MM.1S (cell line): ENCODE data around the gene IGSF9B.

Source experiments
- DNase-seq: peaks from one replicate; pipeline ENCODE4 v3.0.0-alpha.2; 2015
- H2AFZ ChIP-seq: fragments of 300-600 bp; sonication (generic); 2 replicates; pipeline ENCODE4 v1.6.0; 2016; ENCODE audit warnings: antibody characterized with exemption, low read length
- H3F3A ChIP-seq: fragments of 300-600 bp; sonication (generic); 2 replicates; pipeline ENCODE4 v1.6.1; 2016; ENCODE audit warnings: mild to moderate bottlenecking, antibody characterized with exemption, low read length, moderate library complexity, mixed read lengths; ENCODE audit not compliant: insufficient read depth
- H3K27ac ChIP-seq: fragments of 300-600 bp; sonication (generic); 2 replicates; pipeline ENCODE4 v1.5.1; 2016; ENCODE audit warnings: mild to moderate bottlenecking, low read length
- H3K27me3 ChIP-seq: fragments of 300-600 bp; sonication (generic); replicated peaks from 2 replicates; pipeline ENCODE4 v1.6.0; 2016; ENCODE audit warnings: low read length; ENCODE audit not compliant: insufficient read depth
- H3K36me3 ChIP-seq: fragments of 300-600 bp; sonication (generic); replicated peaks from 2 replicates; pipeline ENCODE4 v1.6.1; 2016; ENCODE audit warnings: mild to moderate bottlenecking, low read length, mixed read lengths; ENCODE audit not compliant: insufficient read depth
- H3K4me1 ChIP-seq: fragments of 300-600 bp; sonication (generic); 2 replicates; pipeline ENCODE4 v1.6.1; 2016; ENCODE audit warnings: low read length, mixed read lengths
- H3K4me2 ChIP-seq: fragments of 300-600 bp; sonication (generic); 2 replicates; pipeline ENCODE4 v1.6.0; 2016; ENCODE audit warnings: low read depth, low read length
- H3K4me3 ChIP-seq: fragments of 300-600 bp; sonication (generic); 2 replicates; pipeline ENCODE4 v1.5.1; 2016; ENCODE audit warnings: low read length, mixed read lengths
- H3K79me2 ChIP-seq: fragments of 300-600 bp; sonication (generic); 2 replicates; pipeline ENCODE4 v1.6.1; 2016; ENCODE audit warnings: mixed run types, low read length, mixed read lengths
- H3K9ac ChIP-seq: fragments of 300-600 bp; sonication (generic); 2 replicates; pipeline ENCODE4 v1.6.1; 2016; ENCODE audit warnings: low read length, mixed read lengths
- H3K9me2 ChIP-seq: fragments of 300-600 bp; sonication (generic); replicated peaks from 2 replicates; pipeline ENCODE4 v1.6.1; 2016; ENCODE audit warnings: mild to moderate bottlenecking, low read length, mixed read lengths; ENCODE audit not compliant: insufficient read depth
- H3K9me3 ChIP-seq: fragments of 300-600 bp; sonication (generic); replicated peaks from 2 replicates; pipeline ENCODE4 v1.6.1; 2016; ENCODE audit warnings: mild to moderate bottlenecking, low read length, mixed read lengths; ENCODE audit not compliant: insufficient read depth
- H4K20me1 ChIP-seq: fragments of 300-600 bp; sonication (generic); 2 replicates; pipeline ENCODE4 v1.6.1; 2016; ENCODE audit warnings: mild to moderate bottlenecking, low read length, moderate library complexity, mixed read lengths; ENCODE audit not compliant: insufficient read depth
- EZH2 ChIP-seq: fragments of 300-600 bp; sonication (generic); optimal IDR thresholded peaks from 2 replicates; pipeline ENCODE3; 2017; ENCODE audit warnings: low read depth, mild to moderate bottlenecking, antibody characterized with exemption, low read length, mixed read lengths
- EZH2phosphoT487 ChIP-seq: fragments of 300-600 bp; sonication (generic); IDR thresholded peaks from 2 replicates; pipeline ENCODE4 v1.6.1; 2018; ENCODE audit warnings: antibody characterized with exemption, low read length
- TF ChIP-seq, protein P1 (sequence below): fragments of 300-600 bp; sonication (generic); IDR thresholded peaks from 2 replicates; pipeline ENCODE4 v1.5.1; 2016; ENCODE audit warnings: antibody characterized with exemption, low read length, mixed read lengths

The IGSF9B gene

GRCh38 chr11:133927690-133928627 is 28.8 kb downstream of the IGSF9B start:
- H3K4me3 ChIP-seq = peak overlapping the region; percentile 20; the same call in 1 of the 2 replicates
- H3K79me2 ChIP-seq = no peaks in the 10 kb centered on the region
- no peaks in the 10 kb centered on the region for H3K9me3 ChIP-seq
- no peaks in the 10 kb centered on the region for H4K20me1 ChIP-seq
- H2AFZ ChIP-seq = peak overlapping the region; percentile 42; the same call in 1 of the 2 replicates
- DNase-seq = peak; percentile 11
- no peaks in the 10 kb centered on the region for H3K36me3 ChIP-seq
- H3K27me3 ChIP-seq = no peaks in the 10 kb centered on the region; the same call in 1 of the 2 replicates
- H3K27ac ChIP-seq = no peak overlapping the region
- no peaks in the 10 kb centered on the region for H3K9me2 ChIP-seq
- H3K4me2 ChIP-seq = peak overlapping the region; percentile 41
- H3F3A ChIP-seq = no peaks in the 10 kb centered on the region
- no peaks in the 10 kb centered on the region for H3K4me1 ChIP-seq
- H3K9ac ChIP-seq = no peak overlapping the region
- TF ChIP-seq EZH2 (no peak), EZH2phosphoT487 (no peak)
- TF ChIP-seq, protein P1, sequence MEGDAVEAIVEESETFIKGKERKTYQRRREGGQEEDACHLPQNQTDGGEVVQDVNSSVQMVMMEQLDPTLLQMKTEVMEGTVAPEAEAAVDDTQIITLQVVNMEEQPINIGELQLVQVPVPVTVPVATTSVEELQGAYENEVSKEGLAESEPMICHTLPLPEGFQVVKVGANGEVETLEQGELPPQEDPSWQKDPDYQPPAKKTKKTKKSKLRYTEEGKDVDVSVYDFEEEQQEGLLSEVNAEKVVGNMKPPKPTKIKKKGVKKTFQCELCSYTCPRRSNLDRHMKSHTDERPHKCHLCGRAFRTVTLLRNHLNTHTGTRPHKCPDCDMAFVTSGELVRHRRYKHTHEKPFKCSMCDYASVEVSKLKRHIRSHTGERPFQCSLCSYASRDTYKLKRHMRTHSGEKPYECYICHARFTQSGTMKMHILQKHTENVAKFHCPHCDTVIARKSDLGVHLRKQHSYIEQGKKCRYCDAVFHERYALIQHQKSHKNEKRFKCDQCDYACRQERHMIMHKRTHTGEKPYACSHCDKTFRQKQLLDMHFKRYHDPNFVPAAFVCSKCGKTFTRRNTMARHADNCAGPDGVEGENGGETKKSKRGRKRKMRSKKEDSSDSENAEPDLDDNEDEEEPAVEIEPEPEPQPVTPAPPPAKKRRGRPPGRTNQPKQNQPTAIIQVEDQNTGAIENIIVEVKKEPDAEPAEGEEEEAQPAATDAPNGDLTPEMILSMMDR = peak; percentile 50

DNA sequence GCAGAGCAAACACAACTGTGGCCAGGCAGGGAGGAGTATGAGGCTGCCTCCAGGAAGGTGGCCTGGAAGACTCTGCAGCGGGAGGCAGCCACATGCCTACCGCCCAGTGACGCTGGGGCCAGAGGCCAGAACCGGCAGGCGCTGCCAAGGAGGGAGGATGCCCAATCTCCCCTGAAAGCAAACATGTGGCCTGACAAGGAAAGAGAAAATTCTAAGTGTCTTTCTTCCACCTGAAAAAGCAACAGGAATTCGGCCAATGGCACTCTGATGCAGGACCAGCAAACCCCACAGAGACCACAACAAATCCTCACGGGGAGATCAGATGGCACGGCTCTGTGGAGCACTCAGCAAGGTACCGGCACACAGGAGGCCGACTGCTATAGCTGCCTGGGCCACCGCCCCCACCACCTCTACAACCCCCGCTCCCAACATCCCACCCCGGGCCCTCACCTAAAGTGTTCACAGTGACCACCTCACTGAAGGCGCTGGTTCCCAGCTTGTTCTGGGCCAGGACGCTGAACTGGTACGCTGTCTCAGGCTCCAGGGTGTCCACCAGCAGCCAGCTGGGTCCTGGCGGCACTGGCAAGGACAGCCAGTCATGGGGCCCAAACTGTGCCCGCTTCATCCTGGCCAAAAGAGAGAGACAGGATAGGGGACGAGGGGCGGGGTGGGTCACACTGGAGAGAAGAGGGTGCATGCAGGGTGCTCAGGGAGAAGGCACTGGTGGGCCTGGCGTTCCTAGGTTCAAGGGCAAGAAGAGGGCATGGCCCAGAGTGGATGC is 30.1 kb downstream of the IGSF9B start:
- Histone ChIP-seq H3K36me3 (no peaks in the 10 kb centered on the region), H3K9me2 (no peaks in the 10 kb centered on the region), H3K4me2 (no peak overlapping the region), H3K79me2 (no peaks in the 10 kb centered on the region), H3F3A (no peaks in the 10 kb centered on the region), H3K27ac (no peak overlapping the region), H3K9me3 (no peaks in the 10 kb centered on the region), H3K27me3 (no peaks in the 10 kb centered on the region; the same call in 1 of the 2 replicates), H3K4me3 (no peak overlapping the region), H2AFZ (no peak overlapping the region), H4K20me1 (no peaks in the 10 kb centered on the region), H3K4me1 (no peaks in the 10 kb centered on the region), H3K9ac (no peak overlapping the region)
- no peak for TF ChIP-seq EZH2phosphoT487
- TF ChIP-seq, protein P1 = no peak
- no peak for TF ChIP-seq EZH2
- DNase-seq = no peak

DNA sequence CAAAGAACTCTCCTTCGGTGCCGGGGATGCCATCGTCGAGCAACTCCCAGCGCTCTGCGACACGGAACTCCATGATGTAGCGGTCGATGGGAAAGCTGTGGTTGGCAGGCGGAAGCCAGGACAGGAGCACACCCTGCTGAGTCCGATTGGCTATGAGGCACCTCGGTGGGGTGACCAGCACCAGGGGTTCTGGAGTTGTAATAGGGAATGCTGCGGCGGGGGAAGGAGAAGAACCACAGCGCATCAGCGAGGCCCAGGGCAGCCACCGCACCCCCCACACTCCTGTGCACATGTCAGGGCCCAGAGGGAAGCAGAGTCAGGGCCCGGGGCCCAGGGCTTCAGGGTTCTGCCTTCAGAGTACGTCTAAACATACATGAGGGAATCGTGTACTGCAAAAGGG is 31.0 kb downstream of the IGSF9B start:
- Histone ChIP-seq H4K20me1 (no peaks in the 10 kb centered on the region), H3K79me2 (no peaks in the 10 kb centered on the region), H3K27me3 (no peaks in the 10 kb centered on the region; the same call in 1 of the 2 replicates), H3K9ac (no peak overlapping the region), H3K9me2 (no peaks in the 10 kb centered on the region), H3F3A (no peaks in the 10 kb centered on the region), H3K9me3 (no peaks in the 10 kb centered on the region), H3K36me3 (no peaks in the 10 kb centered on the region), H3K4me3 (no peak overlapping the region), H2AFZ (no peak overlapping the region), H3K4me2 (no peak overlapping the region), H3K27ac (no peak overlapping the region), H3K4me1 (no peaks in the 10 kb centered on the region)
- no peak for TF ChIP-seq EZH2phosphoT487
- no peak for TF ChIP-seq EZH2
- TF ChIP-seq, protein P1 = no peak
- DNase-seq = no peak
